Measurements from ENCODE around the gene KATNBL1. TPM values are rescaled to one million over a fixed set of nuclear protein-coding genes. Genes with fewer than 3 reads are reported as not detected.

The KATNBL1 gene
- total and polyA plus RNA-seq, 9 of the 15 experiments (the other 6 are each of a cell fraction or from before 2014, with no cell fraction given): 6.6 to 46.0 (median 24.0) TPM

GRCh38 chr15:34154725-34155204 lies 55.1 kb downstream of the KATNBL1 start (continued):
- TF ChIP-seq PCBP1 (IDR thresholded peaks at IDR 0.05; ENCODE audit: low read depth, low read length, poor library complexity, severe bottlenecking): no peak
- TF ChIP-seq ZNF76 (CRISPR knock-in tag; IDR thresholded peaks at IDR 0.05; ENCODE audit: borderline replicate concordance): no peak
- no peak for TF ChIP-seq YBX1 (IDR thresholded peaks at IDR 0.05)
- TF ChIP-seq, protein P1, sequence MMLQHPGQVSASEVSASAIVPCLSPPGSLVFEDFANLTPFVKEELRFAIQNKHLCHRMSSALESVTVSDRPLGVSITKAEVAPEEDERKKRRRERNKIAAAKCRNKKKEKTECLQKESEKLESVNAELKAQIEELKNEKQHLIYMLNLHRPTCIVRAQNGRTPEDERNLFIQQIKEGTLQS (IDR thresholded peaks at IDR 0.05): peak; percentile 76
- TF ChIP-seq, protein P1 (CRISPR knock-in tag; conservative IDR thresholded peaks at IDR 0.05): no peak
- TF ChIP-seq MEF2D (tag; conservative IDR thresholded peaks at IDR 0.05; ENCODE audit: low read depth): no peak
- TF ChIP-seq TAF15 (IDR thresholded peaks at IDR 0.05; ENCODE audit: low read depth, low read length): no peak
- no peak for TF ChIP-seq ETS2 (tag; IDR thresholded peaks at IDR 0.05; ENCODE audit: borderline replicate concordance, poor library complexity, severe bottlenecking)
- TF ChIP-seq CBX1 (IDR thresholded peaks at IDR 0.05; ENCODE audit: low read depth): peak; percentile 53; the same call in 1 of the 2 replicates
- TF ChIP-seq ZNF239 (CRISPR knock-in tag; IDR thresholded peaks at IDR 0.05): no peak
- TF ChIP-seq, protein P2, sequence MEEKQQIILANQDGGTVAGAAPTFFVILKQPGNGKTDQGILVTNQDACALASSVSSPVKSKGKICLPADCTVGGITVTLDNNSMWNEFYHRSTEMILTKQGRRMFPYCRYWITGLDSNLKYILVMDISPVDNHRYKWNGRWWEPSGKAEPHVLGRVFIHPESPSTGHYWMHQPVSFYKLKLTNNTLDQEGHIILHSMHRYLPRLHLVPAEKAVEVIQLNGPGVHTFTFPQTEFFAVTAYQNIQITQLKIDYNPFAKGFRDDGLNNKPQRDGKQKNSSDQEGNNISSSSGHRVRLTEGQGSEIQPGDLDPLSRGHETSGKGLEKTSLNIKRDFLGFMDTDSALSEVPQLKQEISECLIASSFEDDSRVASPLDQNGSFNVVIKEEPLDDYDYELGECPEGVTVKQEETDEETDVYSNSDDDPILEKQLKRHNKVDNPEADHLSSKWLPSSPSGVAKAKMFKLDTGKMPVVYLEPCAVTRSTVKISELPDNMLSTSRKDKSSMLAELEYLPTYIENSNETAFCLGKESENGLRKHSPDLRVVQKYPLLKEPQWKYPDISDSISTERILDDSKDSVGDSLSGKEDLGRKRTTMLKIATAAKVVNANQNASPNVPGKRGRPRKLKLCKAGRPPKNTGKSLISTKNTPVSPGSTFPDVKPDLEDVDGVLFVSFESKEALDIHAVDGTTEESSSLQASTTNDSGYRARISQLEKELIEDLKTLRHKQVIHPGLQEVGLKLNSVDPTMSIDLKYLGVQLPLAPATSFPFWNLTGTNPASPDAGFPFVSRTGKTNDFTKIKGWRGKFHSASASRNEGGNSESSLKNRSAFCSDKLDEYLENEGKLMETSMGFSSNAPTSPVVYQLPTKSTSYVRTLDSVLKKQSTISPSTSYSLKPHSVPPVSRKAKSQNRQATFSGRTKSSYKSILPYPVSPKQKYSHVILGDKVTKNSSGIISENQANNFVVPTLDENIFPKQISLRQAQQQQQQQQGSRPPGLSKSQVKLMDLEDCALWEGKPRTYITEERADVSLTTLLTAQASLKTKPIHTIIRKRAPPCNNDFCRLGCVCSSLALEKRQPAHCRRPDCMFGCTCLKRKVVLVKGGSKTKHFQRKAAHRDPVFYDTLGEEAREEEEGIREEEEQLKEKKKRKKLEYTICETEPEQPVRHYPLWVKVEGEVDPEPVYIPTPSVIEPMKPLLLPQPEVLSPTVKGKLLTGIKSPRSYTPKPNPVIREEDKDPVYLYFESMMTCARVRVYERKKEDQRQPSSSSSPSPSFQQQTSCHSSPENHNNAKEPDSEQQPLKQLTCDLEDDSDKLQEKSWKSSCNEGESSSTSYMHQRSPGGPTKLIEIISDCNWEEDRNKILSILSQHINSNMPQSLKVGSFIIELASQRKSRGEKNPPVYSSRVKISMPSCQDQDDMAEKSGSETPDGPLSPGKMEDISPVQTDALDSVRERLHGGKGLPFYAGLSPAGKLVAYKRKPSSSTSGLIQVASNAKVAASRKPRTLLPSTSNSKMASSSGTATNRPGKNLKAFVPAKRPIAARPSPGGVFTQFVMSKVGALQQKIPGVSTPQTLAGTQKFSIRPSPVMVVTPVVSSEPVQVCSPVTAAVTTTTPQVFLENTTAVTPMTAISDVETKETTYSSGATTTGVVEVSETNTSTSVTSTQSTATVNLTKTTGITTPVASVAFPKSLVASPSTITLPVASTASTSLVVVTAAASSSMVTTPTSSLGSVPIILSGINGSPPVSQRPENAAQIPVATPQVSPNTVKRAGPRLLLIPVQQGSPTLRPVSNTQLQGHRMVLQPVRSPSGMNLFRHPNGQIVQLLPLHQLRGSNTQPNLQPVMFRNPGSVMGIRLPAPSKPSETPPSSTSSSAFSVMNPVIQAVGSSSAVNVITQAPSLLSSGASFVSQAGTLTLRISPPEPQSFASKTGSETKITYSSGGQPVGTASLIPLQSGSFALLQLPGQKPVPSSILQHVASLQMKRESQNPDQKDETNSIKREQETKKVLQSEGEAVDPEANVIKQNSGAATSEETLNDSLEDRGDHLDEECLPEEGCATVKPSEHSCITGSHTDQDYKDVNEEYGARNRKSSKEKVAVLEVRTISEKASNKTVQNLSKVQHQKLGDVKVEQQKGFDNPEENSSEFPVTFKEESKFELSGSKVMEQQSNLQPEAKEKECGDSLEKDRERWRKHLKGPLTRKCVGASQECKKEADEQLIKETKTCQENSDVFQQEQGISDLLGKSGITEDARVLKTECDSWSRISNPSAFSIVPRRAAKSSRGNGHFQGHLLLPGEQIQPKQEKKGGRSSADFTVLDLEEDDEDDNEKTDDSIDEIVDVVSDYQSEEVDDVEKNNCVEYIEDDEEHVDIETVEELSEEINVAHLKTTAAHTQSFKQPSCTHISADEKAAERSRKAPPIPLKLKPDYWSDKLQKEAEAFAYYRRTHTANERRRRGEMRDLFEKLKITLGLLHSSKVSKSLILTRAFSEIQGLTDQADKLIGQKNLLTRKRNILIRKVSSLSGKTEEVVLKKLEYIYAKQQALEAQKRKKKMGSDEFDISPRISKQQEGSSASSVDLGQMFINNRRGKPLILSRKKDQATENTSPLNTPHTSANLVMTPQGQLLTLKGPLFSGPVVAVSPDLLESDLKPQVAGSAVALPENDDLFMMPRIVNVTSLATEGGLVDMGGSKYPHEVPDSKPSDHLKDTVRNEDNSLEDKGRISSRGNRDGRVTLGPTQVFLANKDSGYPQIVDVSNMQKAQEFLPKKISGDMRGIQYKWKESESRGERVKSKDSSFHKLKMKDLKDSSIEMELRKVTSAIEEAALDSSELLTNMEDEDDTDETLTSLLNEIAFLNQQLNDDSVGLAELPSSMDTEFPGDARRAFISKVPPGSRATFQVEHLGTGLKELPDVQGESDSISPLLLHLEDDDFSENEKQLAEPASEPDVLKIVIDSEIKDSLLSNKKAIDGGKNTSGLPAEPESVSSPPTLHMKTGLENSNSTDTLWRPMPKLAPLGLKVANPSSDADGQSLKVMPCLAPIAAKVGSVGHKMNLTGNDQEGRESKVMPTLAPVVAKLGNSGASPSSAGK (IDR thresholded peaks at IDR 0.05): no peak
- TF ChIP-seq TCFL5 (CRISPR knock-in tag; conservative IDR thresholded peaks at IDR 0.05): no peak
- TF ChIP-seq ZNF24 (IDR thresholded peaks at IDR 0.05): no peak
- no peak for TF ChIP-seq HDAC1 (IDR thresholded peaks at IDR 0.05)
- peak; percentile 95 for TF ChIP-seq TRIM28 (IDR thresholded peaks at IDR 0.05)
- TF ChIP-seq SMARCE1 (IDR thresholded peaks at IDR 0.05): no peak
- TF ChIP-seq ZNF274 (IDR thresholded peaks at IDR 0.05; ENCODE audit: borderline replicate concordance, low read depth, low read length): no peak
- no peak for TF ChIP-seq ATF7 (IDR thresholded peaks at IDR 0.05)
- no peak for TF ChIP-seq MTF1 (CRISPR knock-in tag; IDR thresholded peaks at IDR 0.05; ENCODE audit: borderline replicate concordance)

All from K562 (cell line).